ENCODE results near the gene EBF3. TPM values are rescaled to one million over a fixed set of nuclear protein-coding genes. Genes with fewer than 3 reads are reported as not detected.

EBF3 gene
- total RNA-seq, 1 donor from 2014 or later: not detected

GRCh38 chr10:129892548-129893052 lies 71.5 kb downstream of the EBF3 start:
- Histone ChIP-seq H3K27me3 (ENCODE audit: control insufficient read depth, insufficient read depth, low read length) (peaks cover 13% of the 10 kb centered on the region), H3K36me3 (ENCODE audit: control insufficient read depth, insufficient read depth, low read length) (no peaks in the 10 kb centered on the region), H3K4me3 (ENCODE audit: low read depth, low read length) (no peak overlapping the region)
- DNase-seq (ENCODE audit: low read depth): no peak
- TF ChIP-seq CTCF (IDR thresholded peaks at IDR 0.05; ENCODE audit: insufficient read depth, low read length, poor library complexity, severe bottlenecking): no peak

GRCh38 chr10:129891806-129892205 lies 72.3 kb downstream of the EBF3 start:
- DNase-seq (ENCODE audit: low read depth): no peak

GRCh38 chr10:129890170-129890569 lies 73.9 kb downstream of the EBF3 start:
- Histone ChIP-seq H3K36me3 (ENCODE audit: control insufficient read depth, insufficient read depth, low read length) (no peaks in the 10 kb centered on the region), H3K4me3 (ENCODE audit: low read depth, low read length) (no peak overlapping the region), H3K27me3 (ENCODE audit: control insufficient read depth, insufficient read depth, low read length) (peaks cover 2% of the 10 kb centered on the region)
- no peak for TF ChIP-seq CTCF (IDR thresholded peaks at IDR 0.05; ENCODE audit: insufficient read depth, low read length, poor library complexity, severe bottlenecking)
- no peak for DNase-seq (ENCODE audit: low read depth)

More at GRCh38 chr10:129891806-129892205, 72.3 kb downstream of the EBF3 start:
- H3K27me3 ChIP-seq (ENCODE audit: control insufficient read depth, insufficient read depth, low read length): peaks cover 7% of the 10 kb centered on the region
- no peaks in the 10 kb centered on the region for H3K36me3 ChIP-seq (ENCODE audit: control insufficient read depth, insufficient read depth, low read length)
- TF ChIP-seq CTCF (IDR thresholded peaks at IDR 0.05; ENCODE audit: insufficient read depth, low read length, poor library complexity, severe bottlenecking): no peak
- no peak overlapping the region for H3K4me3 ChIP-seq (ENCODE audit: low read depth, low read length)

- TF ChIP-seq CTCF (IDR thresholded peaks at IDR 0.05; ENCODE audit: insufficient read depth, low read length, poor library complexity, severe bottlenecking): peak; percentile 77
- no peaks in the 10 kb centered on the region for H3K27me3 ChIP-seq (ENCODE audit: control insufficient read depth, insufficient read depth, low read length)
- H3K4me3 ChIP-seq (ENCODE audit: low read depth, low read length): no peak overlapping the region
- no peak for DNase-seq (ENCODE audit: low read depth)
- H3K36me3 ChIP-seq (ENCODE audit: control insufficient read depth, insufficient read depth, low read length): no peaks in the 10 kb centered on the region
These were observed 75.1 kb downstream of the EBF3 start for GRCh38 chr10:129888784-129889616.

GRCh38 chr10:129887986-129888783 lies 75.9 kb downstream of the EBF3 start:
- Histone ChIP-seq H3K4me3 (ENCODE audit: low read depth, low read length) (no peak overlapping the region), H3K27me3 (ENCODE audit: control insufficient read depth, insufficient read depth, low read length) (no peaks in the 10 kb centered on the region), H3K36me3 (ENCODE audit: control insufficient read depth, insufficient read depth, low read length) (no peaks in the 10 kb centered on the region)
- TF ChIP-seq CTCF (IDR thresholded peaks at IDR 0.05; ENCODE audit: insufficient read depth, low read length, poor library complexity, severe bottlenecking): no peak
- DNase-seq (ENCODE audit: low read depth): no peak

Data from kidney epithelial cell (primary cell).